ENCODE results near the gene CBX2.

DNA sequence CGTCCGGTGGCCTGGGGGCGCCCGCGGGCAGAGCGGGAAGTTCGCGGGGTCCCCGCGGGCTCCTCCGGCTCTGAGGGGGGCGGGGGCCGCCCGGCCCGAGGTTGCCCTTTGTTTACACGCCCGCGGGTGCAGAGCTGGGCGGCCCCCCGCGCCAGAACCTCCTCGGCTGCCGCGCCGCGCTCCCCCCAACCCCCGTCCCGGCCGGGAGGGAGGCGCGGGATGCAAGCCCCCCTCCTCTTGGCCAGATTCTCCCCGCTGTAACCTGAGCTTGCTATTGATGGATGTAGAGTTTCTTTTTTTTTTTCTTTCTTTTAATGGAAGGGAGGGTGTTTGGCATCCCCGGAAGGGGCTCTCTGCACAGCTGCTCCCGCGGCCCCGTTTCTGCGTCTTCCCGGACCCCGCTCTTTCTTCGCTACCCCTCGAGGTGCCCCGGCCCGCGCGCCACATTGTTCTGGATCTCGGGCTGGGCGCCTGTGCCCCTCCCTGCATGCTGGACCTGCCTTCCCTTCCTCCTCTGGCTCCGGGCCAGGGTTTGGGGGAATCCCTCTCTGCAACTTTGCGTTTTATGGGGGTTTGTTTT is 646 bp downstream of the CBX2 start:
- no peak for TF ChIP-seq BACH2 (CRISPR knock-in tag; IDR thresholded peaks at IDR 0.05; ENCODE audit: borderline replicate concordance)
- TF ChIP-seq ZFP30 (CRISPR knock-in tag; IDR thresholded peaks at IDR 0.05): no peak
- TF ChIP-seq PPARA (CRISPR knock-in tag; IDR thresholded peaks at IDR 0.05; ENCODE audit: borderline replicate concordance): no peak
- TF ChIP-seq, protein P1, sequence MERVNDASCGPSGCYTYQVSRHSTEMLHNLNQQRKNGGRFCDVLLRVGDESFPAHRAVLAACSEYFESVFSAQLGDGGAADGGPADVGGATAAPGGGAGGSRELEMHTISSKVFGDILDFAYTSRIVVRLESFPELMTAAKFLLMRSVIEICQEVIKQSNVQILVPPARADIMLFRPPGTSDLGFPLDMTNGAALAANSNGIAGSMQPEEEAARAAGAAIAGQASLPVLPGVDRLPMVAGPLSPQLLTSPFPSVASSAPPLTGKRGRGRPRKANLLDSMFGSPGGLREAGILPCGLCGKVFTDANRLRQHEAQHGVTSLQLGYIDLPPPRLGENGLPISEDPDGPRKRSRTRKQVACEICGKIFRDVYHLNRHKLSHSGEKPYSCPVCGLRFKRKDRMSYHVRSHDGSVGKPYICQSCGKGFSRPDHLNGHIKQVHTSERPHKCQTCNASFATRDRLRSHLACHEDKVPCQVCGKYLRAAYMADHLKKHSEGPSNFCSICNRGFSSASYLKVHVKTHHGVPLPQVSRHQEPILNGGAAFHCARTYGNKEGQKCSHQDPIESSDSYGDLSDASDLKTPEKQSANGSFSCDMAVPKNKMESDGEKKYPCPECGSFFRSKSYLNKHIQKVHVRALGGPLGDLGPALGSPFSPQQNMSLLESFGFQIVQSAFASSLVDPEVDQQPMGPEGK (CRISPR knock-in tag; IDR thresholded peaks at IDR 0.05; ENCODE audit: borderline replicate concordance): no peak; the same call in 1 of the 2 replicates
